Endothelial cell of umbilical vein (primary cell): ENCODE measurements around the gene APOC1. TPM values are rescaled to one million over a fixed set of nuclear protein-coding genes. Genes with fewer than 3 reads are reported as not detected.

Experiments
- BruUV-seq: library from RNA; stranded (reverse); fragments of 400-500 nt; replicated peaks from 2 replicates; lab custom pipeline; 2021; lab: Mats Ljungman, UMichigan
- CTCF ChIA-PET: fragments of 300-600, 350-600 bp; sonication (Branson Sonifier 250); formaldehyde crosslinking; loops from one replicate; lab custom pipeline; 2021; ENCODE audit warnings: antibody characterized with exemption, inconsistent platforms; lab: Charles Lee
- POLR2A ChIA-PET: fragments of 300-600, 350-600 bp; sonication (Branson Sonifier 250); formaldehyde crosslinking; loops from one replicate; lab custom pipeline; 2021; ENCODE audit warnings: antibody characterized with exemption, inconsistent platforms; lab: Charles Lee
- DNase-seq: peaks from one replicate; pipeline ENCODE4 v3.0.0-alpha.2; 2011; ENCODE audit warnings: low read depth, low spot score
- FAIRE-seq: peaks from 2 replicates; lab custom pipeline; 2011; peaks lifted over from hg19 to GRCh38; lab: Jason Lieb, UNC
- H2AFZ ChIP-seq: 2 replicates; pipeline ENCODE4 v1.6.0; 2012; ENCODE audit warnings: low read depth, low read length, control low read depth, inconsistent platforms
- H3K27ac ChIP-seq: 2 replicates; pipeline ENCODE4 v1.5.1; 2011; ENCODE audit warnings: low read depth, mild to moderate bottlenecking, control low read depth, low read length, moderate library complexity; ENCODE audit not compliant: insufficient read depth
- H3K27me3 ChIP-seq, 2 experiments: 2 replicates each; pipeline versions ENCODE4 v1.6.0 to v1.6.1; 2011; ENCODE audit warnings: low read length in 2 of 2, mixed read lengths in 1 of 2; ENCODE audit not compliant: control insufficient read depth in 2 of 2, insufficient read depth in 2 of 2
- H3K36me3 ChIP-seq, 2 experiments: 2 replicates in 1 of 2; 3 replicates in 1 of 2; pipeline ENCODE4 v1.5.1; 2011; ENCODE audit warnings: low read length in 2 of 2, mild to moderate bottlenecking in 1 of 2, moderate library complexity in 1 of 2; ENCODE audit not compliant: control insufficient read depth in 2 of 2, insufficient read depth in 2 of 2; ENCODE audit errors: extremely low read depth in 1 of 2
- H3K4me1 ChIP-seq: 3 replicates; pipeline ENCODE4 v1.5.1; 2011; ENCODE audit warnings: mild to moderate bottlenecking, low read length; ENCODE audit not compliant: control insufficient read depth, insufficient read depth; ENCODE audit errors: extremely low read depth
- H3K4me2 ChIP-seq: 2 replicates; pipeline ENCODE4 v1.6.1; 2011; ENCODE audit warnings: low read length, control low read depth, mixed read lengths; ENCODE audit not compliant: insufficient read depth
- H3K4me3 ChIP-seq, 3 experiments: fragments of 200-600 bp in 1 of 3; sonication (generic), shearing (Covaris generic) in 1 of 3; replicated peaks in 1 of 3; 2 replicates each; pipeline ENCODE4 v1.5.1; 2011 to 2016; ENCODE audit warnings: control low read depth in 3 of 3, low read length in 3 of 3, mild to moderate bottlenecking in 2 of 3, inconsistent platforms in 1 of 3, low read depth in 1 of 3, moderate library complexity in 1 of 3; ENCODE audit not compliant: insufficient read depth in 1 of 3
- H3K79me2 ChIP-seq: 2 replicates; pipeline ENCODE4 v1.6.0; 2012; ENCODE audit warnings: low read length, inconsistent platforms; ENCODE audit not compliant: control insufficient read depth, insufficient read depth
- H3K9ac ChIP-seq: replicated peaks from 2 replicates; pipeline ENCODE3; 2011; ENCODE audit warnings: low read length, control low read depth; ENCODE audit not compliant: insufficient read depth; ENCODE audit errors: extremely low read depth
- H3K9me1 ChIP-seq: replicated peaks from 3 replicates; pipeline ENCODE4 v1.6.0; 2011; ENCODE audit warnings: mild to moderate bottlenecking, low read length; ENCODE audit not compliant: control insufficient read depth, insufficient read depth; ENCODE audit errors: extremely low read depth
- H3K9me3 ChIP-seq: replicated peaks from 2 replicates; pipeline ENCODE4 v1.5.1; 2012; ENCODE audit warnings: low read length, inconsistent platforms; ENCODE audit not compliant: control insufficient read depth, insufficient read depth
- H4K20me1 ChIP-seq: replicated peaks from 2 replicates; pipeline ENCODE3; 2011; ENCODE audit warnings: mild to moderate bottlenecking, low read length; ENCODE audit not compliant: control insufficient read depth, insufficient read depth; ENCODE audit errors: extremely low read depth
- CTCF ChIP-seq, 2 donors: IDR thresholded peaks; 1 replicate in 1 of 2; 2 replicates in 1 of 2; pipeline ENCODE4 v1.5.1; 2011; ENCODE audit warnings: low read length in 2 of 2, mild to moderate bottlenecking in 2 of 2, moderate library complexity in 2 of 2, control low read depth in 1 of 2, inconsistent platforms in 1 of 2, low read depth in 1 of 2; ENCODE audit not compliant: insufficient read depth in 1 of 2; ENCODE audit errors: extremely low read depth in 1 of 2
- EZH2 ChIP-seq: IDR thresholded peaks from 2 replicates; pipeline ENCODE4 v1.6.1; 2012; ENCODE audit warnings: borderline replicate concordance, low read depth, mild to moderate bottlenecking, moderate library complexity, low read length, inconsistent platforms; ENCODE audit not compliant: severe bottlenecking
- FOS ChIP-seq: IDR thresholded peaks from 2 replicates; pipeline ENCODE4 v1.6.1; 2011; ENCODE audit warnings: mild to moderate bottlenecking, low read length, moderate library complexity, borderline replicate concordance; ENCODE audit not compliant: insufficient read depth
- GATA2 ChIP-seq: IDR thresholded peaks from 2 replicates; pipeline ENCODE4 v1.7.0; 2011; ENCODE audit warnings: low read depth, mild to moderate bottlenecking, moderate library complexity, mixed read lengths, low read length; ENCODE audit not compliant: insufficient read length, insufficient read depth
- JUN ChIP-seq: IDR thresholded peaks from 2 replicates; pipeline ENCODE4 v1.6.1; 2011; ENCODE audit warnings: borderline replicate concordance, low read depth; ENCODE audit not compliant: insufficient read length, insufficient read depth
- MAX ChIP-seq: IDR thresholded peaks from 2 replicates; pipeline ENCODE4 v1.6.1; 2011; ENCODE audit not compliant: insufficient read depth, insufficient read length
- MYC ChIP-seq: IDR thresholded peaks from one replicate; pipeline ENCODE4 v1.6.1; 2011; ENCODE audit warnings: mild to moderate bottlenecking, low read depth, low read length
- POLR2A ChIP-seq: IDR thresholded peaks from 2 replicates; pipeline ENCODE4 v1.6.1; 2012; ENCODE audit warnings: low read depth, mild to moderate bottlenecking, control low read depth, low read length
- POLR2AphosphoS5 ChIP-seq: IDR thresholded peaks from 2 replicates; pipeline ENCODE4 v1.6.1; 2012; ENCODE audit warnings: low read depth, mild to moderate bottlenecking, control low read depth, low read length, moderate library complexity; ENCODE audit not compliant: insufficient read depth
- dilution Hi-C: fragments of 300-500 bp; cut with MboI; formaldehyde crosslinking; loops from one replicate; pipeline ENCODE4 v1.15.0; 2019; ENCODE audit warnings: low sequenced_read_pairs; ENCODE audit not compliant: extremely low pct_ligation_motif_present
- intact Hi-C: fragments of 100-400 bp; cut with micrococcal nuclease; formaldehyde crosslinking; loops from one replicate; pipeline ENCODE4 v1.10.0; 2022
- polyA plus RNA-seq, 4 experiments: library from polyadenylated mRNA; depleted of rRNA in 3 of 4; stranded (reverse) in 3 of 4; unstranded in 1 of 4; fragments of >200 nt; gene quantifications; 2 replicates each; pipeline versions ENCODE4 v1.2.1 to v1.2.3, GENCODE V29; 2011 to 2012; ENCODE audit warnings: missing spikeins in 1 of 4
- total RNA-seq: library from RNA; stranded (reverse); gene quantifications from 2 replicates; pipeline ENCODE4 v1.2.3, GENCODE V29; 2021

APOC1 gene
- total and polyA plus RNA-seq, 2 donors (not counting 3 experiments of a cell fraction or from before 2014, with no cell fraction given): 5.0 to 18.5 TPM

GRCh38 chr19:44930088-44930487 is 15.7 kb downstream of the APOC1 start:
- Histone ChIP-seq H3K9ac (no peak overlapping the region), H4K20me1 (no peaks in the 10 kb centered on the region), H3K36me3 (no peaks in the 10 kb centered on the region), H3K9me1 (no peaks in the 10 kb centered on the region), H3K4me1 (peaks cover 3% of the 10 kb centered on the region), H3K79me2 (no peaks in the 10 kb centered on the region), H3K27ac (no peak overlapping the region), H3K9me3 (no peaks in the 10 kb centered on the region), H3K4me2 (no peak overlapping the region), H3K4me3 (no peak overlapping the region), H2AFZ (no peak overlapping the region), H3K27me3 (no peaks in the 10 kb centered on the region)
- ChIA-PET POLR2A (no interaction called here), CTCF (no interaction called here)
- intact Hi-C loops: no loop called here
- BruUV-seq: no TSS peak
- dilution Hi-C loops: no loop called here
- DNase-seq: no peak
- no peak for FAIRE-seq
- TF ChIP-seq POLR2A (no peak), CTCF (IDR thresholded peaks at IDR 0.05; ENCODE audit: extremely low read depth in 1 of 2, insufficient read depth in 1 of 2, low read depth in 1 of 2, low read length in 2 of 2) (no peak), GATA2 (no peak), MYC (no peak), FOS (no peak), MAX (no peak), JUN (no peak), POLR2AphosphoS5 (no peak), EZH2 (no peak)
